ENCODE measurements around the gene NT5C2. TPM values are rescaled to one million over a fixed set of nuclear protein-coding genes. Genes with fewer than 3 reads are reported as not detected.

The NT5C2 gene
- total RNA-seq, 1 donor from 2014 or later, result 105 TPM

DNA sequence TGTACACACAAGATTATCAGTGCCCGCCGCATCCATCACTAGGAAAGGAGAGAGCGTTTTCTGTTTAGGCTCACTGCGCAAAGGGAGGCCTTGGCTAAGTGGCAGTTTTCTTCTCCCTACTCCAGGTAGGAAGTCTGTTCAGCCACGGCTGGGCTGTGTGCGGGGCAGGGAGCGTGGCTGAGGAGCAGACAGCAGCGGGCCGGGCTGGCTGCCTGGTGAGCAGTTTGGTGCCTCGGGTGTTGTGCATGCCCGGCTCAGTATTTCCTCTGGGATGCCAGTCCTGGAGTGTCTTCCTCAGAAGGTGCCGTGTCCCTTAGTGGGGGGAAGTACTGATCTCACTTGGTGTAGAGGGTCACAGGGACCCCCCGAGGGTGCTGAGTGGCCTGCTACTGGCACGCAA lies 114.4 kb downstream of the NT5C2 start:
- H3K27me3 ChIP-seq (ENCODE audit: control insufficient read depth, insufficient read depth, low read length), result no peaks in the 10 kb centered on the region
- H3K4me3 ChIP-seq (ENCODE audit: low read depth, low read length), result no peak overlapping the region
- TF ChIP-seq, protein P1, sequence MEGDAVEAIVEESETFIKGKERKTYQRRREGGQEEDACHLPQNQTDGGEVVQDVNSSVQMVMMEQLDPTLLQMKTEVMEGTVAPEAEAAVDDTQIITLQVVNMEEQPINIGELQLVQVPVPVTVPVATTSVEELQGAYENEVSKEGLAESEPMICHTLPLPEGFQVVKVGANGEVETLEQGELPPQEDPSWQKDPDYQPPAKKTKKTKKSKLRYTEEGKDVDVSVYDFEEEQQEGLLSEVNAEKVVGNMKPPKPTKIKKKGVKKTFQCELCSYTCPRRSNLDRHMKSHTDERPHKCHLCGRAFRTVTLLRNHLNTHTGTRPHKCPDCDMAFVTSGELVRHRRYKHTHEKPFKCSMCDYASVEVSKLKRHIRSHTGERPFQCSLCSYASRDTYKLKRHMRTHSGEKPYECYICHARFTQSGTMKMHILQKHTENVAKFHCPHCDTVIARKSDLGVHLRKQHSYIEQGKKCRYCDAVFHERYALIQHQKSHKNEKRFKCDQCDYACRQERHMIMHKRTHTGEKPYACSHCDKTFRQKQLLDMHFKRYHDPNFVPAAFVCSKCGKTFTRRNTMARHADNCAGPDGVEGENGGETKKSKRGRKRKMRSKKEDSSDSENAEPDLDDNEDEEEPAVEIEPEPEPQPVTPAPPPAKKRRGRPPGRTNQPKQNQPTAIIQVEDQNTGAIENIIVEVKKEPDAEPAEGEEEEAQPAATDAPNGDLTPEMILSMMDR (IDR thresholded peaks at IDR 0.05; ENCODE audit: insufficient read depth, low read length, severe bottlenecking), result no peak
- FAIRE-seq (no peak), DNase-seq (ENCODE audit: low read depth) (no peak)
- H3K36me3 ChIP-seq (ENCODE audit: control insufficient read depth, insufficient read depth, low read length), result no peaks in the 10 kb centered on the region

GRCh38 chr10:103078309-103078615 lies 114.8 kb downstream of the NT5C2 start:
- no peaks in the 10 kb centered on the region for H3K36me3 ChIP-seq (ENCODE audit: control insufficient read depth, insufficient read depth, low read length)

DNA sequence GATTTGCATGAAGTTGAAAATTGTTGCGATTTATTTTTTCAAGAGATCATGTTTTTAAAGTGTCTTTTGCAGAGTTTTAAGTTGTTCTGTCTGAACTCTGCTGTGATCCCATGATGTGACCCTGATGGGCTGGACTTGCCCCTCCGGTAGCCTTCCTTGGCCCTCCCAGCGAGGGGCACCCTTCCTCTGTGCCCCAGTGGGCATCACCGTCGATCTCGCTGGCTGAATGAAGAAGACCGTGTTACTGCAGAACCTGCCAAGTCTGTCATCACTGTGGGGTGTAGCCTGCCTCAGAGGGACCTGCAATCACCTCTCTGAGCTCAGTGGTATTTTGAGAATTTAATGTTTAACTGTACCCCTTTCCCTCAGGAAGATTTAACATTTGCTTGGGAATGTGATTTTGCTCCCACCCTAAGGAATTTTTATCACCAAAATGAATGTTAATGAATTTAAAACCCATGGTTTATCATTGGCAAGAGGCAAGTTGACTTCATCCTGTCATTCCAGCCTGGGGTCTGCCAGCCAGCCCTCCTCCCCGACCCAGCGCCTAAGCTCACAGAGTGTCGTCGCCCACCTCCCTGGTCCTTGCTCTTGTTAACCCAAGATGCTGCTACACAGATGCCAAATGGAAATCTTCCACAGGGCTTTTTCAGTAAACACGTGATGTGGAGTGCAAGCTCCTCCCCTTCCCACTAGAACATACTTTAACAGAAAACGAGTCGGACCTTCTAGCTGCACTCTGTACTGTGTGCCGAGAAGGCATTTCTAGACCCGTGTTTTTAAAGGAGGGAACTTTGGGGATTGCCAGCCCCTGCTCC lies 115.4 kb downstream of the NT5C2 start:
- TF ChIP-seq, protein P1 (IDR thresholded peaks at IDR 0.05; ENCODE audit: insufficient read depth, low read length, severe bottlenecking), result no peak
- no peak for FAIRE-seq

More at GRCh38 chr10:103078309-103078615, 114.8 kb downstream of the NT5C2 start:
- Histone ChIP-seq H3K4me3 (ENCODE audit: low read depth, low read length) (no peak overlapping the region), H3K27me3 (ENCODE audit: control insufficient read depth, insufficient read depth, low read length) (no peaks in the 10 kb centered on the region)
- DNase-seq (ENCODE audit: low read depth), result no peak
- FAIRE-seq, result no peak
- TF ChIP-seq, protein P1 (IDR thresholded peaks at IDR 0.05; ENCODE audit: insufficient read depth, low read length, severe bottlenecking), result no peak

GRCh38 chr10:103077020-103077419 lies 116.1 kb downstream of the NT5C2 start:
- TF ChIP-seq, protein P1 (IDR thresholded peaks at IDR 0.05; ENCODE audit: insufficient read depth, low read length, severe bottlenecking), result no peak
- FAIRE-seq, result no peak
- DNase-seq (ENCODE audit: low read depth), result no peak

More for the DNA sequence above, 115.4 kb downstream of the NT5C2 start:
- no peak for DNase-seq (ENCODE audit: low read depth)
- Histone ChIP-seq H3K27me3 (ENCODE audit: control insufficient read depth, insufficient read depth, low read length) (no peaks in the 10 kb centered on the region), H3K4me3 (ENCODE audit: low read depth, low read length) (no peak overlapping the region), H3K36me3 (ENCODE audit: control insufficient read depth, insufficient read depth, low read length) (no peaks in the 10 kb centered on the region)

GRCh38 chr10:103072891-103073290 lies 120.2 kb downstream of the NT5C2 start:
- no peaks in the 10 kb centered on the region for H3K36me3 ChIP-seq (ENCODE audit: control insufficient read depth, insufficient read depth, low read length)
- DNase-seq (ENCODE audit: low read depth) (no peak), FAIRE-seq (no peak)
- TF ChIP-seq, protein P1 (IDR thresholded peaks at IDR 0.05; ENCODE audit: insufficient read depth, low read length, severe bottlenecking), result no peak
- no peaks in the 10 kb centered on the region for H3K27me3 ChIP-seq (ENCODE audit: control insufficient read depth, insufficient read depth, low read length)
- no peak overlapping the region for H3K4me3 ChIP-seq (ENCODE audit: low read depth, low read length)

More at GRCh38 chr10:103077020-103077419, 116.1 kb downstream of the NT5C2 start:
- Histone ChIP-seq H3K27me3 (ENCODE audit: control insufficient read depth, insufficient read depth, low read length) (no peaks in the 10 kb centered on the region), H3K36me3 (ENCODE audit: control insufficient read depth, insufficient read depth, low read length) (no peaks in the 10 kb centered on the region), H3K4me3 (ENCODE audit: low read depth, low read length) (no peak overlapping the region)

GRCh38 chr10:103072276-103072675 lies 120.8 kb downstream of the NT5C2 start:
- TF ChIP-seq, protein P1 (IDR thresholded peaks at IDR 0.05; ENCODE audit: insufficient read depth, low read length, severe bottlenecking), result no peak
- Histone ChIP-seq H3K27me3 (ENCODE audit: control insufficient read depth, insufficient read depth, low read length) (no peaks in the 10 kb centered on the region), H3K36me3 (ENCODE audit: control insufficient read depth, insufficient read depth, low read length) (no peaks in the 10 kb centered on the region), H3K4me3 (ENCODE audit: low read depth, low read length) (no peak overlapping the region)
- FAIRE-seq (no peak), DNase-seq (ENCODE audit: low read depth) (no peak)
